ENCODE data around the gene OOSP4A.

GRCh38 chr11:59997800-59998199, 34.0 kb downstream of the OOSP4A start:
- no peak for TF ChIP-seq CTCF (IDR thresholded peaks at IDR 0.05)
- no peak for TF ChIP-seq POLR2A (IDR thresholded peaks at IDR 0.05)

All from sigmoid colon (tissue), 3 donors.